AG20443 (cell line): Measurements from ENCODE around the gene SHISAL1.
A peak's percentile ranks its signal among the peaks of the same experiment; 100 is the strongest.

Experiments
- DNase-seq: peaks from one replicate; pipeline ENCODE4 v3.0.0; 2012; ENCODE audit warnings: low spot score, mixed read lengths

The SHISAL1 gene

GRCh38 chr22:44312766-44313165 is at the start of gene SHISAL1:
Gene SHISAL1, minus strand, starts transcription at chr22:44312951. Its CDS starts 12,006 bp downstream, at chr22:44300945.
- DNase-seq = no peak

GRCh38 chr22:44361391-44362126 is 48.8 kb upstream of the SHISAL1 start:
- DNase-seq = no peak

GRCh38 chr22:44360668-44361381 is 48.1 kb upstream of the SHISAL1 start:
- peak; percentile 93 for DNase-seq

GRCh38 chr22:44360306-44360667 is 47.5 kb upstream of the SHISAL1 start:
- DNase-seq = no peak

GRCh38 chr22:44359496-44360110 is 46.9 kb upstream of the SHISAL1 start:
- DNase-seq = no peak

- DNase-seq = no peak
Measured at GRCh38 chr22:44358709-44359440, 46.1 kb upstream of the SHISAL1 start.

GRCh38 chr22:44357966-44358465 is 45.3 kb upstream of the SHISAL1 start:
- no peak for DNase-seq

GRCh38 chr22:44357296-44357965 is 44.7 kb upstream of the SHISAL1 start:
- DNase-seq = no peak

GRCh38 chr22:44355716-44356070 is 42.9 kb upstream of the SHISAL1 start:
- no peak for DNase-seq

- no peak for DNase-seq
Measured at GRCh38 chr22:44354288-44354687, 41.5 kb upstream of the SHISAL1 start.

GRCh38 chr22:44353041-44353440 is 40.3 kb upstream of the SHISAL1 start:
- DNase-seq = no peak

GRCh38 chr22:44352378-44353035 is 39.8 kb upstream of the SHISAL1 start:
- DNase-seq = no peak

- DNase-seq = peak; percentile 92
Measured at GRCh38 chr22:44351685-44352377, 39.1 kb upstream of the SHISAL1 start.

- DNase-seq = no peak
Measured at GRCh38 chr22:44351037-44351436, 38.3 kb upstream of the SHISAL1 start.

GRCh38 chr22:44349594-44349993 is 36.8 kb upstream of the SHISAL1 start:
- no peak for DNase-seq

GRCh38 chr22:44348971-44349560 is 36.3 kb upstream of the SHISAL1 start:
- no peak for DNase-seq

- no peak for DNase-seq
Measured at GRCh38 chr22:44347549-44347948, 34.8 kb upstream of the SHISAL1 start.

GRCh38 chr22:44347080-44347479 is 34.3 kb upstream of the SHISAL1 start:
- no peak for DNase-seq

GRCh38 chr22:44345872-44346271 is 33.1 kb upstream of the SHISAL1 start:
- no peak for DNase-seq

- DNase-seq = no peak
Measured at GRCh38 chr22:44344407-44344806, 31.7 kb upstream of the SHISAL1 start.
